Keratinocyte (primary cell): ENCODE measurements around the gene MS4A18.

Source experiments
- CTCF ChIP-seq, 3 experiments: IDR thresholded peaks in 1 of 3; conservative IDR thresholded peaks in 1 of 3; optimal IDR thresholded peaks in 1 of 3; 2 replicates in 2 of 3; 3 replicates in 1 of 3; pipeline versions ENCODE3 to v1.5.1; 2011; ENCODE audit warnings: low read length in 3 of 3, mild to moderate bottlenecking in 3 of 3, moderate library complexity in 2 of 3, control low read depth in 1 of 3, inconsistent platforms in 1 of 3; ENCODE audit not compliant: insufficient read depth in 2 of 3; ENCODE audit errors: extremely low read depth in 1 of 3
- EZH2 ChIP-seq: IDR thresholded peaks from one replicate; pipeline ENCODE4 v1.6.1; 2012; ENCODE audit warnings: inconsistent platforms, mild to moderate bottlenecking, low read length, moderate library complexity

DNA sequence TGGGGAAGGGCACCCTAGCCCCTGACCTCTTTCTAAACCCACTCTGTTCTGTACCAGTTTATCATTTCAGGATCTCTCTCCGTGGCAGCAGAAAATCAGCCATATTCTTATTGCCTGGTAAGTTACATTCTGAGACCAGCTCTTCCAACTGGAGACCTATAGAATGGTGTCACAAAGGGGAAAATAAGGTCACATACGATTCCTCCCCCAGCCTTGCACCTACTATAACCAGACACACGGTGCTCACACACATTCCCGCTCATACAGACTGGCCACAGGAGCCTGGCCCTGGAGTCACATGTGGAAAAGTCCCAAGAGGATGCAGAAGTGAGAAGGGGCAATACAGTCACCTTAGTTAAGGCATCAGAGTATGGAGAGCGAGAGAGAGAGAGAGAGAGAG is 17.6 kb upstream of the MS4A18 start:
- TF ChIP-seq CTCF (optimal IDR thresholded peaks at IDR 0.05 in 1 of 3, IDR thresholded peaks at IDR 0.05 in 1 of 3, conservative IDR thresholded peaks at IDR 0.05 in 1 of 3; ENCODE audit: extremely low read depth in 1 of 3, insufficient read depth in 2 of 3, low read length in 3 of 3), result no peak
- no peak for TF ChIP-seq EZH2
